NB4 (cell line): ENCODE measurements around the gene NTM.
A peak's percentile ranks its signal among the peaks of the same experiment; 100 is the strongest.

Source experiments
- DNase-seq: peaks from one replicate; pipeline ENCODE4 v3.0.0; 2010; ENCODE audit warnings: low read depth
- H3K4me3 ChIP-seq: one replicate; pipeline ENCODE4 v1.5.1; 2011; ENCODE audit warnings: mild to moderate bottlenecking, low read depth, low read length, moderate library complexity
- CTCF ChIP-seq: IDR thresholded peaks from one replicate; pipeline ENCODE4 v1.5.1; 2012; ENCODE audit warnings: low read depth, low read length
- MYC ChIP-seq: IDR thresholded peaks from 2 replicates; pipeline ENCODE4 v1.6.1; 2011; ENCODE audit warnings: low read depth, low read length
- POLR2A ChIP-seq: IDR thresholded peaks from 2 replicates; pipeline ENCODE4 v1.6.1; 2011; ENCODE audit warnings: mild to moderate bottlenecking; ENCODE audit not compliant: insufficient read length; ENCODE audit errors: extremely low read depth
- TF ChIP-seq, protein P1 (sequence below): IDR thresholded peaks from 2 replicates; pipeline ENCODE4 v1.6.1; 2011; ENCODE audit warnings: low read depth, low read length

Gene NTM

DNA sequence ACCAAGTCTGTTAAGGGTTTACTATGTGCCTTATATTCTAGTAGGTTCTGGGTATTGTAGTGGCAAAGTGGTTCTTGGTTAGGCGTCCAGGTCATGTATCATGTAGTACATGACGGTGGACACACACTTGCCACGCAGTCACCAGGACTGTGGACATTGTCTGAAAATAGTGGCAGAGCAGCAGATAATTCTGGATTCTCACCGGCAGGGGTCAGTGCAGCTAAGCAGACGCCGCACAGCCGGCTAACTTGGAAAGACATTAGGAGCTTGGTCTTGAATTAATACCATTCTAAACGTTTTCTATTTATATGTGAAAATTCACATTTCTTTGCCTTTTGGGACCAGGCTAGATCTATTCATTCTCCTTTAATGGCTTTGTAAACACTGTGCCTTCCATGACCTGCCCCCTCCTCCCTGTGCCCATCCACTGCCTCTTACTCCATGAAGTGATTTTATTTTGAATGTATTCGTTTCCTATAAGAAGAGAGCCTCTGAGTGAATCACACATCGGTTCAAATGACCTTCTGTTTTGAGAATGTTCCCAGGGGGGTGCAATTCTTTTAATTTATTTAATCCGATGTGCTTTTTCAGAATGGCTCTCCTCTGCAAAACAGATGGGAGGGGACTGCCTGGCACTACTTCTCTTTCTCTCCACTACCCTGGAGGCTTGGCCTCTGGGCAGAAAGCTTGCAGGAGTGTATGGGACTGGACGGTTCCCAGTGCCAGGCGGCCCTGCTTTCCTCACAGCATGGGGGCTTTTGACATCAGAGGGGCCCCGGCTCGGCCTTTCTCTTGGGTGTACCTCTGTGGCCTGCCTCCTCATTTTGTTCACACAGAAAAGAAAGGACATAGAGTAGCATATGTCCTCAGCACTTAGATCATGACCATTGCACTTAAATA lies 378.0 kb downstream of the NTM start:
- no peak overlapping the region for H3K4me3 ChIP-seq
- DNase-seq, result peak; percentile 59
- peak; percentile 75 for TF ChIP-seq CTCF
- no peak for TF ChIP-seq MYC
- TF ChIP-seq, protein P1, sequence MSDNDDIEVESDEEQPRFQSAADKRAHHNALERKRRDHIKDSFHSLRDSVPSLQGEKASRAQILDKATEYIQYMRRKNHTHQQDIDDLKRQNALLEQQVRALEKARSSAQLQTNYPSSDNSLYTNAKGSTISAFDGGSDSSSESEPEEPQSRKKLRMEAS, result no peak
- TF ChIP-seq POLR2A, result no peak

DNA sequence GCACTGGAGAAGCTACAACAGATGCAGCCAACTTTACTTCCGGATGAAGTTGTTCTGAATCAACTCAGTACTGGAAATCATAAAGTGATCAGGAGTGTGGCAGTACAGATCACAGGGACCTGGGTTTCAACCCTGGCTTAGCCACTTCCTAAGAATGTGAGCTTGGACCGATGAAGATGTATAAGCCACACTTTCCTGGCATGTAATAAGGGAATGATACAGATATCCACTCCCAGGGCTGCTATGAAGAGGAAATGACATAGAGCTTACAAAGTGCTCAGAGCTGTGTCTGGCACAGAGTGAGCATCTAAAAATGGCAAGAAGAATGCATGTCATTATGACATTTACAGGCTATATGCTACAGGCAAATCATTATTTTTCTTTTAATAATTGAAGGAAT lies 378.7 kb downstream of the NTM start:
- no peak for TF ChIP-seq MYC
- TF ChIP-seq CTCF, result no peak
- TF ChIP-seq, protein P1, result no peak
- TF ChIP-seq POLR2A, result no peak
- no peak overlapping the region for H3K4me3 ChIP-seq
- no peak for DNase-seq

- DNase-seq, result no peak
- TF ChIP-seq POLR2A (no peak), CTCF (no peak), MYC (no peak)
- TF ChIP-seq, protein P1, result no peak
- no peak overlapping the region for H3K4me3 ChIP-seq
Measured at GRCh38 chr11:131750152-131750551, 379.7 kb downstream of the NTM start.

DNA sequence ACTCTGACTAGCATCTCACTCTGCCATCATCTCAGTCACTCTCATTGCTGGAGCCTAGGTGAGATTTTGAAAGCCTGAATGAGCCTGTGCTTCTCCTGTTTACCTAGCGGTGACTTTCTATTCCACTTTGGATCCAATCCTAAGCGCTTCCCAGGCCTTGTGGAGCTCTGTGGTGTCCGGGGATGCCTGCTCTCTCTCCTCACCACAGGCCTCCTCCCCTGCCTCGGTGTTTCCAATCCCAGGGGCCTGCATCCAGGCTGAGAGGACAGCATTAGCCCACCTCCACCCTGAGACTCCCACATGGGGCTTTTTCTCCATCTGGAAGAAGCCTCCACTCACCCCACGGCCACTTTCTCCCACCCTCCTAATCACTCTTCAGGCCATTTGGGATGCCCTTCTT lies 380.3 kb downstream of the NTM start:
- TF ChIP-seq POLR2A (no peak), MYC (no peak), CTCF (no peak)
- TF ChIP-seq, protein P1, result no peak
- DNase-seq, result no peak
- H3K4me3 ChIP-seq, result no peak overlapping the region

DNA sequence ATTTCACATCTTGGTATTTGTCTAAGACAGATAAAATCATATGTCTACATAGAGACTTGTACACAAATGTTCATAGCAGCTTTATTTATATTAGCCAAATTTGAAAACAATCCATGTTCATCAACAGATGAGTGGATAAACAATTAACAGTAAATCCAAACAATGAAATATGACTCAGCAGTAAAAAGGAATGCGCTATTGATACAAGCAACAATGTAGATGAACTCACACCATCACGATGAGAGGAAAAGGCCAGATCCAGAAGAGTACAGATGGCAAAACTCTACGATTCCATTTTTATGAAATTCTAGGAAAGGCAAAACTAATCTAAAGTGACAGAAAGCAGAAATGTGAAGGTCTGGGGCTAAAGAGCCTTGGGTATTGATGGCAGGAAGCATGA lies 384.3 kb downstream of the NTM start:
- TF ChIP-seq POLR2A (no peak), MYC (no peak), CTCF (no peak)
- TF ChIP-seq, protein P1, result no peak
- no peak overlapping the region for H3K4me3 ChIP-seq
- no peak for DNase-seq
